SIG-M5 (cell line): ENCODE results near the gene EML2.

ENCODE experiments used
- DNase-seq: peaks from one replicate; lab custom pipeline; 2025; lab: John Stamatoyannopoulos, UW

EML2 gene

DNA sequence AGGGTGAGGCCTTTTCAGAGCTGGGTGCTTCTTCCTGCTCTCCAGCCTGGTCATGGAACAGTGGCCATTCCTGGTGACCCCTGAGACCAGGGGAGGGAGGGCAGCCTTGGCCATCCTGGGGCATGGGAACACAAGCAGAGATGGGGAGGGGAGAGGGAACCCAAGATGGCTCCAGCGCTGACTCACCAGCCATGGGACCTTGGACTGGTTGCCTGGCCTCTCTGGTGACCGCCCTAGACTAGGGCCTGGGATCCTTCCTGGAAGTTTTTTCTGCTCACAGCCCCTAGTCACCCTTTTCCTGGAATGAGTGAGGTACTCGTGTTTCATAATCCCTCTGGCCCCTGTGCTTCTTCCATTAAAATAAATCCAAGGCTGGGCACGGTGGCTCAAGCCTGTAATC is 51.3 kb downstream of the EML2 start:
- no peak for DNase-seq

DNA sequence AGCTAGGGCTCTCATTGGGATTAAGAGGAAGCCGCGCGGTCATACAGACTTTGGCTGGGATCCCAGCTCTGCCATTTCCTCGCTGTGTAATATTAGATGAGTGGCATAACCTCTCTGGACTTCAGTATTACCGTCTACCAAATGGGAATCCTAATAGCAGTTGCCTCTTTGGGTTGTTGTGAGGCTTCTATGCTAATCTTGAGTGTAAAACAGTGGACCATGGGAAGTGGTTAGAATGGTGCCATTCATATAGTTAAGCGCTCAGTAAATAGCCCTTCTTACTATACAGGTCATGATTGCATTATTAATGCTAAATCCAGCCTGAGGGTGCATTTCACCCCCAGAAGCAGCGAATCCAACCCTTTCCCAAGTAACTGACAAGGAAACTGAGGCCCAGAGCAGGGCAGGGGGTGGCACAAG is 54.0 kb downstream of the EML2 start:
- DNase-seq = no peak

DNA sequence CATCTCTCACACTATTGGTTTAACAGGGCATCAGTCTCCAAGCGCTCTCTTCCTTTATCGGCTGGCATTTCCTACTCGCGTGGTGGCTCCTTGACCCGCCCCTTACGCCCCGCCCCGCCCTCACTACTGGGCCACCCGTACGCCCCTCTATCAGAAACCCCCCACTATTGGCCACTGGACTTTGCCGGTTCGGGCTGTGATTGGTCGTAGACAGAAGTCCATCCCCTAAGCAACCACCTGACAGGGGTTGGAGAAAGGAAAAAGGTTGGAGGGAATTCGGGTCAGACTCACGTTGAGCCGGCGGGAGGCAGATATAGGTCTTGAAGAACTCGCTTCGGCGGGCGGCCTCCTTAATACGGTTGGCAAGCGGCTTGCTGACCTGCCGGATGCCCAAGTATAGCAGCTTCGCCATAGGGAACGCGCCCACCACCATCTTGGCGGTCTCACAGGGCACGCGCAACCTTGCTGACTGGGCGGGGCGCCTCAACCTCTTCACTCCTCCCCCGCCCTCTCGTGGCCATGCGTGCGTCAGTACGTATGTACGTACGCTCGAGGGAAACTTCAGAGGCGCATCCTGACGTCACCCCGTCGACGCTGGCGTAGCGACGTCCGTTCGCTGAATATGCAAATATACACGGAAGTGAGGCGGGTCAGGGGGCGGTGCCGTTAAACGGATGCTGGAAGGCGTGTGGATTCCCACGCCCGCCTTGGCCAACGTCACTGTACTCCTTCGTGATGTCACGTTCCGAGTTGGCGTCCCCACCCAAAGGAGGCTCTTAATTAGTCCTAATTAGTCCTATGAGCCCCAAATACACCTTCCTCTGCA is 54.7 kb downstream of the EML2 start, which contains the start of gene OPA3:
Gene OPA3, minus strand, starts transcription at position 471 of the 826 bp plus-strand sequence. Its CDS starts 38 bp downstream, at position 433.
- peak; percentile 96 for DNase-seq

DNA sequence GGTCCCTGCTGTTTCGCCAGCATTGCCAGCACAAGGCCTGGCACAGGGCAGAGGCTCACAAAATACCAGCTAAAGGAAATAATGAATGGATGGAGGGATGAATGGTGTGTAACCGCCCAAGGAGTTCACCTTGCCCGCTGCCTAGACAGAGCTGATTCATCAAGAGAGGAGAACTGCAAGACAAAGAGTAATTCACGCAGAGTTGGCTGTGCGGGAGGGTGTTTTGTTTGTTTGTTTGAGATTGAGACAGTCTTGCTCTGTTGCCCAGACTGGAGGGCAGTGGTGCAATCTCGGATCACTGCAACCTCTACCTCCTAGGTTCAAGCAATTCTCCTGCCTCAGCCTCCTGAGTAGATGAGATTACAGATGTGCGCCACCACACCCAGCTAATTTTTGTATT is 57.6 kb downstream of the EML2 start:
- DNase-seq = no peak

DNA sequence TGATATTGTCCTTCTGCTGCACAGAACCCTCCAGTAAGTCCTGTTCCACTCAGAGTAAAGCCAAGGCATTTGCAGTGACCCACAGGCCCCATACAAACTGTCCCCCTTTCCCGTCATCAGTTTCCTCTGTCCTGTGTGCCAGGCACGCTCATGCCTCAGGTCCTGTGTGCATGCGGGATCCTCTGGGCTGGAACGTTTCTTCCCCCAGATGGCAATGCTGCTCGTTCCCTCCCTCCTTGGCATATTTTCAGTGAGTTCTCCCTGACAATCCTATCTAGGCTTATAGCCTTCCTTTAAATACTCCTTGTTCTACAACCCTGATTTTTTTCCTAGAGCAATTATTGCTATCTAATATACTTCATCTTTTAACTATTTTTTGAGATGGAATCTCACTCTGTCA is 60.3 kb downstream of the EML2 start:
- DNase-seq = no peak

DNA sequence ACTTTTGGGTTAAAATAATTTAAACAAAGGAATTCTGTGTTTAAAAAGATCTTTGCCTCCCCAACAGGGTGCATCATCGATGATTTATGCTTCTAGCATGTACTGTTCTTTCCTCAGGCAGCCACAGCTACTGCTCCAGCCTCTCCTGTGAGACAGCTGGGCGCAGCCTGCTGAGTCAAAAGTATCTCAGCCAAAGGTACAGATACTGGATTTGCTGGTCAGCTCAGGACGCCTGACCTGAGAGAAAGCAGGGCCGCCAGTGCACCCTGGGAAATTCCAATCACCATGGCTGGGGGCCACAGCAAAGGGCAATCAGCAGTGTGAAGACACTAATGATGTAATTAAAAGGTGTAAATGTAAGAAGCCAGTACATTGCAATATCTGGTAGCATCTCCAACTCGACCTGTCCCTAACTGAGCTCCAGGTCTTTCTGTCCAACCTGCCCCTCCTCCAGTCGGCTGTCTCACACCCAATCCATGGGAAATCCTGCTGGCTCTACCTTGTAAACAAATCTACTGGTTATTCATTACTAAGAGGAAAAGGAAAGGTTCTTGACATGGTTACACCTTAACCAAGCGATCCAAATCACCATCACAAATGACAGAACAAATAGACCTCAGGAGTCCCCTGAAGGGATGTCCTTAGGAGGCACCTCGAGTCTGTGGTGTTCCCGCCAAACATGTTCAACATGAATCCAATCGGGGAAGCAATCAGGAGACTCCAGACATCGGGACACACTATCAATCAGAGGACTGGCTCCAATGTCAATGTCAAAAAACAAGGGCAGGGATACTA is 61.9 kb downstream of the EML2 start:
- no peak for DNase-seq

DNA sequence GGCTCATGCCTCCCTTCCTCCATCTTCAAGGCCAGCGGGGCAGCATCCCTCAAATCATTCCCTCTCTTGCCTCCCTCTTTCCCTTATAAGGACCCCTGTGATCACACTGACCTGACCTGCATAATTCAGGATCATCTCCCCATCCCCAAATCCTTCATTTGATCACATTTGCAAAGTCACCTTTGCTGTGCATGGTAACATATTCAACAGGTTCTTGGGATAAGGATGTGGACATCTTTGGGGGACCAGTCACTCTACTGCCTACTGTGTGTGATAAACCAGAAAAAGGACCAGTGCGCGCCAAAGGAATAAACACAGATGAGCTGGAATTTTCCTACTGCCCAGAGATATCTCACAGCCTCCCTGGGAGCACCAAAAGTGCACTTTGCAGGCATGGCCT is 62.5 kb downstream of the EML2 start:
- no peak for DNase-seq

DNA sequence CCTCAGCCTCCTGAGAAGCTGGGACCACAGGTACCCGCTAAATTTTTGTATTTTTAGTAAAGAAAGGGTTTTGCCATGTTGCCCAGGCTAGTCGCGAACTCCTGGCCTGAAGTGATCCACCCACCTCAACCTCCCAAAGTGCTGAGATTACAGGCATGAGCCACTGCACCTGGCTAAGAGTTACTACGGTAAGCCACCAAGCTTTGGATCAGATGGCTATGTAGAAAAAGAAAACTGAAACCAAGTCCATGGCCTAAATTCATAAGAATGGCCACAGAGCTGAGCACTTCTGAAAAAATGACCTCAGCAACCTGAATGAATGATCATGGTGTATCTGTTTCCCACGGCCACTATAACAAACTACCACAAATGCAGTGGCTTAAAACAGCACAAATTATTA is 64.0 kb downstream of the EML2 start:
- no peak for DNase-seq

DNA sequence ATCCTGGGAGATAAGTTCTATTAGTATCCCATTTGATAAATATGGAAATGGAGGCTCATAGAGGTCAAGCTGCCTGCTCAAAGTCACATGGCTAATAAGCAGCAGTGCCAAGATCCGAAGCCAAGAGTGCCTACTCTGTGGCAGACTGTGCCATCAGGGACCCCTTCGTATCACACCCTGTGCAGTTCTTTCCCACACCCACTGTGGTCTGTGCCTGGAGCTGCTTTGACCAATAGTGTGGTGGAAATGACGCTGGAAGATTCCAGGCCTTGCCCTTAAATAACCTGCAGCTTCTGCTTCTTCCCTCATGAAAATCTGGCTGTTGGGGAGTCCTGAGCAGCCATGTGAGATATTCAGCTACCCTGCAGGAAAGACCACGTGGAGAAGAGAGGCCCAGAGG is 64.7 kb downstream of the EML2 start:
- no peak for DNase-seq

DNA sequence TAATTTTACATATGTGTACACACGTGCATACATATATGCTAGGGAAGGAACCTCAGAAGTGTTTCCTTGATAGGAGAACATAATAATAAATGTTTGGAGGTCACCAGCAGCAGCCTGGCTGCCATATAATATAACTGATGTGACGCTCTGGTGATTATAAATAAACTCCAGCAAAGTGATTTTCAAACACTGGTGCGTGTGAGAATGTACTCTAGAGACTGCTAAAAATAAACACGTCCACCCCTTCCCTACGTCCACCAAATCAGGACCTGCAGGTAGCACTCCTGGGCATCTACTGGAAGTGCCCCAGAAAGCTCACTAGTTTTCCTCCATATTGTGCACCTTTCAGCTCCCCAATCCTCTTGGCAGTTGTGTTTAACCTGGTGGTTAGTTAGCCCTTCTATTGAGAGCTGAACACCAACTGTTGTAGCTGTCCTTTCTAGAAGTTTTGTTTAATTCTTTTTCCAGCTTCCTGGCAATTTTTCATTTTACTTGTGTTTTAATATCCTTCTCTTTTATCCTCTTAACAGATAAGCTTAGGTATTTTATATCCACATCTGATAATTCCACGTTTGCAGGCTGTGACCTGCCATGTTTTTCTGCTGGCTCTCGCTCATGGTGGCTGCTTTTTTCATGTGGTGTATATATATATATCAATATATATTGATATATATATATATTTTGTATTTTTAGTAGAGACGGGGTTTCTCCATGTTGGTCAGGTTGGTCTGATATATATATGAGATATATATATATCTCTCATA is 67.6 kb downstream of the EML2 start:
- DNase-seq = no peak

DNA sequence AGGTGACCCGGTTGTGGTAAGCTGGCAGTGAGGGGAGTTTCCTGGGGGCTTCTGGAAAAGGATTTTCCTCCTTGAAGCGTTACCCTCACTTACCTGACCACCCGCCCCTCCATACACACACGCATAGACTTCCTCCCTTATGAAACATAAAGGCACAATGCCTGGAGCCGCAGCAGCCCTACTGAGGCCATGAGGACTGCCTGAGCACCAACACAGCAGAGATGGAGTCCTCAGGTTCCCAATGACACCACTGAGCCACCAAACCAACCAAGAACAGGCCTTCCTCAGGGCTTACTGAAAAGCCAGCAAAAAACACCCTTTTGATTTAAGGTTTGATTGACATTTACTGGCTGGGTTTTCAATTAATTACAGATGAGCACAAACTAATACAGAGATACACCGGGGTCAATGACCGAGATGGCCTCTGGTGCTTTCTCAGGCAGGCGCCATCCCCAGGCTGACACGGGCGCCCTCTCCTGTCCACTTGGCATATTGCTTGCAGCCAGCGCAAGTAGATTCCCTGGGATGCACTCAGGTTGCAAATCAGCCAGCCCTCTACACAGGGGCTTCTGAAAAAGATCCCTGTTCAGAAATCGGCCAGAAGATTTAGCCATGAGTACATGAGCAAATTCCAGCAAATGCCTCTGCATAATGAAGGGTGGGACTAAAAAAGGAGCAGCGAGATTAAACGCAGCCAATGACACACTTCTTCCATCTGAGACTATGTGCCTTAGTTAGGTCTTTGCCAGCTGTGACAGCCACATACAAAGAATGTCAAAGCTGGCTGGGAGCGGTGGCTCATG is 69.4 kb downstream of the EML2 start:
- no peak for DNase-seq

DNA sequence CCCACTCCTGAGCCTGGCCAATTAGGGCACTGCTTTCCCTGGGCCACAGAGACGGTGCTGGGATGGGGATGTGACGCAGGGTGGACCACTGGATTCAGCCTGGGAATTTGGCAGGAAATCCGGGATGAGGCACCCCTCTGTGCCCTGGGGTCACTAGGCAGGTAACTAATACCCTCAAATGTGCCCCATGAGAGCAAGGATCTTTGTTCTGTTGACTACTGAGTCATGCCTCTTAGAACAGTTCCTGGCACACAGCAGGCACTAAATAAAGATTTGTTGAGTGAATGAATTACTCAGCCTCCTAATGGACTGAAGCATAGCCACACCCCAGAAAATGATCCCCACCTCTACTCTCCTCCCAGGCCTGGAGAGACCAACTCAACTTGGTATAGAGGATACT is 70.5 kb downstream of the EML2 start:
- no peak for DNase-seq

DNA sequence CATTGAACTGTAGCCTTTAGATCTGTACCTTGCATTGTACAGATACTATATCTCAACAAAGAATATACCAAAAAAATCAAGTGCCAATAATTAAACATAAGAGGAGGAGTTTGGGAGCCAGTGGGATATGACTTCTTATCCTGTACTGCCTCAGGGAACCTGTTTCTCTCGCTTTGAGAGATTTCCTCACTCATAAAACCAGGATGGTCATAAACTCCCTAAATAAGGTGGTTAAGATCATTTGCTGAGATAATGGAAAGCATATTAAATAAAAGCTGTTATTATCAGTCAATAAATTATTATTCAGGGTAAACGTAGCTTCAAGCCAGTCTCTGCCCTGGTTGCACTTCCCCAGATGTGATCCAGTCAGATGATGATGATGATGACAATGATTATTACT is 71.6 kb downstream of the EML2 start:
- DNase-seq = no peak

DNA sequence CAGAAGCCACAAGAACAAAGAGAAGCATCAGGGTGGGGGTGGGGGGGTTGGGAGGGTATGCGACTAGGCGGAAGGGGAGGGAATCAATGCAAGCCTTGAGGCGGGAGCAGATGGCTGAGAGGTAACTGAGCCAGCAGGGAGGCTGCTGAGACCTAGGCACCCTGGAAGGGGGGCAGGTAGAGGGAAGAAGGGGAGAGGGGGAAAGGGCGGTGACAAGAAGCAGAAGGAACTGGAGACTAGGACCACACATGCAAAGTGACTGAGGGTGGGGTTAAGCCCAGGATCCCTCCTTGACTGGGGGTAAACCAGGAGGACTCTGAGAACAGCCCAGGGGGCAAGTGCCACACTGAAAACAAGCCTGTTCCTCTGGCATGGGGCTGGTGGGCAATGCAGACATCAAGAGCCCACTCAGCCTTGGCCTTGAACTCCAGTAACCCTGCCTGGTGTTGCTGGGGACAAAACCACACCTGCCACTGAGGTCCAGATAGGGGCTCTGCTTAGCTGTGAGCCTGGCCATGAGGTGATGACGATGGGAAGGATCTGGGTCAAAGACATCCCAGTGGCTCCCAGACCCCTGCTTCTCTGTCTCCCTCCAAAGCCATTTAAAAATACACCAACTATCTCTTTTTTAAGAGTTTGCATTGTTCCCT is 74.9 kb downstream of the EML2 start:
- no peak for DNase-seq

DNA sequence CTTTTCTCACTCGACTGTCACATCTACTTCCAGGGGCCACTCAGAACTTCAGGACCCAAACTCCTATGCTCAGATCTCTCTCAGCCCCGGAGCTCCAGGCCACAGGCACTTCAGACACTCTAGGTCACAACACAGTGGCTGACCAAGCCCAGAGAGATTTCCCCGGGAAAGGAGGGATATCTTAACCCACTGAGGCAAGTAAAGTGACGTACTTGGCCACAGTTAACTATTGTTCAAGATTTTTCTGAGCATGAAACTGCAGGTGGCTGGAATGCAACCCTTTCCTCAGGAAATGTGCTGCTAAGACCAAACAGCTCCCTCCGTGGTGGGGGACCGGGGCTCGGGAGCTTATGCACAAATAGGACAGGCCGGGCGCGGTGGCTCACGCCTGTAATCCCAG is 78.5 kb downstream of the EML2 start:
- DNase-seq = no peak

DNA sequence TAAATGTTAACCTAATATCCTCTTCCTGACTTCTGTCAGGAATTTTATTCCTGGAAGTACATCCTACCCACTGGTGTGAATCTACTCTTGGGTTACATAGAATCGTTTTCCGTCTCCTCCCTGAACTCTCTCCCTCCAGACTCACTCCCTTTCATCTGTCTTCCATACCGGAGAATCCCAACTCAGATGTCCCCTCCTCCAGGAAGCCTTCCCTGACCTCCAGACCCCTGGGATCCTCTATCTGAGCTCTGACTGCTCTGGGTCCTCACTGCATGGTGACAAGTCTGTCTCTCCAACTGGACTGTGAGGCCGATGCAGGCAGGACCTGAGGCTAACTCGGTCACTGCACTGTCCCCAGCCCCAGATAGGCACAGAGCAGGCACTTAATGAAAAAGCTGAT is 79.2 kb downstream of the EML2 start:
- DNase-seq = no peak
